Inflammatory macrophage treated with lipopolysaccharide for 4 hours (primary cell): ENCODE results near the gene EMX2.

Experiments used
- DNase-seq: peaks from one replicate; pipeline ENCODE4 v3.0.0-alpha.2; 2020

The EMX2 gene

GRCh38 chr10:117545141-117546019 is 2.8 kb downstream of the EMX2 start:
- DNase-seq = no peak

DNA sequence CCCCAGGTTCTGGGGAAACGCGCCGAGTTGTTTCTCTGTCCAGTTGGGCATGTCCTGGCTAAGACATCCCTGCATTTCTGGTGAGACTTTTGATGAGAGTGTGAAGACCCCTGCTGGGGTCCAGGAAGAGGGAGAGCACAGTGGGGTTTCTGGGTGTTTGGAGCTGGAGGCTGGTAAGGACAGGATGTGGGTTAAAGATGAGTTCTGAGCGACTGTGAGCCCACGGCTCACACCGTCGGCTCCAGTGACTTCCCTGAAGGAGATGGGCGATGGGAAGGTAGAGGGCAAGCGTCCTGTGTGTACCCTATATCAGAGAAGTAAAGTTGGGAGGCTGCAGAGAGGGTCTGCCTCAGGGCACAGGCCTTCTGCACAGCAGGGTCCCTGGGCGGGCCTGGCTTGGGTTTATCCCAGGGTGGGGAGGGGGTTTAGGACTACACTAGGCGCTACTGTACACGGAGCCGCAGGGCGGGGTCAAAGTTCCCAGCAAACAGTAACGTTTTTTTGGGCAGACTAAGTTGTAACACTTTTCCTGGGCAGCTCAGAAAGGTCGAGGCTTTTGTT is 3.6 kb downstream of the EMX2 start:
- no peak for DNase-seq

- no peak for DNase-seq
Observed at GRCh38 chr10:117546581-117547015, 4.1 kb downstream of the EMX2 start.

- no peak for DNase-seq
Observed at GRCh38 chr10:117547016-117547715, 4.6 kb downstream of the EMX2 start.

- DNase-seq = no peak
Observed at GRCh38 chr10:117547716-117548668, 5.4 kb downstream of the EMX2 start.

DNA sequence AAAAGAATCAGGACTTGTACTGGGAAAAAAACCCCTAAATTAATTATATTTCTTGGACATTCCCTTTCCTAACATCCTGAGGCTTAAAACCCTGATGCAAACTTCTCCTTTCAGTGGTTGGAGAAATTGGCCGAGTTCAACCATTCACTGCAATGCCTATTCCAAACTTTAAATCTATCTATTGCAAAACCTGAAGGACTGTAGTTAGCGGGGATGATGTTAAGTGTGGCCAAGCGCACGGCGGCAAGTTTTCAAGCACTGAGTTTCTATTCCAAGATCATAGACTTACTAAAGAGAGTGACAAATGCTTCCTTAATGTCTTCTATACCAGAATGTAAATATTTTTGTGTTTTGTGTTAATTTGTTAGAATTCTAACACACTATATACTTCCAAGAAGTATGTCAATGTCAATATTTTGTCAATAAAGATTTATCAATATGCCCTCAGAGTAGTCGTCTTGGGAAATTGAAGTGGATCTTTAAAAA is 6.6 kb downstream of the EMX2 start:
- DNase-seq = no peak

DNA sequence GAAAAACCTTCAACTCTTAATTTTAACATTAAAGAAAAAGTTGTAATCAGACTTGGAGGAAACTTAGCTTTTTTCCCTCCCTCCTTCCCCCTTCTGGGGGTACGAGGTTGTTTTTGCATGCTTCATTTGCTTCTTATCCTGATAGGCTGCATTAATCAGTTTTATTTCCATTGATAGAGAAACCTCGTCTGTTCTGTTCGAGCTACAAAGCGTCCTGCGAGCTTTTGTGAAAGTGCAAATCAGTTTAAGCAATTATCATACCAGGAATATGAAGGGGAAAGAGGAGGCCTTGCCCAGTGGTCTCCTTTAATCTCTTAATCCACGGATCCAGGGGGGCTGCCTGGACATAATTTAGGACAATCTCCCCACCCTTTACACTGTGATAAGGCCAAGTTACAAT is 7.5 kb downstream of the EMX2 start:
- no peak for DNase-seq

GRCh38 chr10:117550599-117551329 is 8.2 kb downstream of the EMX2 start:
- DNase-seq = no peak

DNA sequence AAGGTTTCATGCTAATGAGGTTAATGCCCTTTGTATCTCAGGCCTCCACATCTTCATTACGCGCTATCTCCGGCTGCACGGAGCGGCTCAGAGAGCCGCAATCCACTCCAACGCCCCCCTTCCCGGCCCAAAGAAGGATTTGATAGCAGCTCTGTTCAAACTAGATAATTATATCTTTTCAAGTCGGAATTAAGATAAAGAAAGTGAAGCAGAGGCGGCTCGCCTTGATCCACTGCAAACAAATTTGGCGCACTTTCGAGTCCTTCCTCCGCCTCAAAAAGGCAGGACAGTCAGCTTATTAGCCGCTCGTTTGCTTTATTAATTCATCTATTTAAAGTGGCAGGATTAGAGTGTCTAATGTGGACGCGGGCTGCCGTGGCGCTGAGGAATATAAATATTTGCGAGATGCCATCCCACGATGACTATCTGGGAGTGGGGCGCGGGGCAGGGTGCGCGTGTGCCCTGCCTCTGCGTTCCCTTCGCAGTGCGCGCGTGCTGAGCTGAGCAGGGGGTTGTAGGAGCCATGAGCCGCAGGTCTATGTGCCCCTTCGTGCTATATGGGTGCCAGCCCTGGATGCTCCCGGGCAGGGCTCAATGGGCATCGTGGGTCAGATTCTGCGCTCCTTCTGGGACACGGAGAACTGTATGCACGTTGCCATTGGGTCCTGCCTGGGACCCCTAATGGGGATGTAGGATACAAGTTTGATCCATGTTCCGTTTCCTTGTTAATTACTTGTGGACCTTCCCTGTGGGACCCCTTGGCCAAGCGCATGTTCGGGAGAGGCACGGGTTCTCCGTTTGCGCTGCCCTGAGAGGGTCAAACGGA is 9.0 kb downstream of the EMX2 start:
- DNase-seq = no peak

DNA sequence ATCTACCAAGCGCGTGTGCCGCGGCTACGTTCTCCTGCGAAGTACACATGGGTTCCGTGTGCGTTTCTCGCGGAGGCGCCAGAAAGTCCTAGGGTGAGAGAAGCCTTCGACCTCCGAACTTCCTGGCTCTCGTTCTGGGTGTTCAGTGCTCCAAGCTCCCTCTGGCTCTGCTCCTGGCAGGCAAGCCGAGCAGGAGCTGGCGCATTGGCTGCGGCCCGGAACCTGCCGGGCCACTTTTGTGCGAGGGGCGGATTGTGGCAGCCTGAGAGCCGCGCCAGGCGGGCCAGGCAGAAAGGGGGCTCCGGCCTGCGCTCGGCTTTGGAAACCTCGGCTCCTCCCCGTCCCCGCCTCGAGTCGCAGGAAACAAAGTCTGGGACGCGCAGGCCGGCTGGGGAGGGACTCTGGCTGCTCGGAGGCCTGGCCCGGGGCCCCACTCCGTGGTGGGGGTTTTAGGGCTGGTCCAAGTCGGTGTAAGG is 9.6 kb downstream of the EMX2 start:
- DNase-seq = no peak

GRCh38 chr10:117552701-117553141 is 10.2 kb downstream of the EMX2 start:
- DNase-seq = no peak

- DNase-seq = no peak
Observed at GRCh38 chr10:117553142-117553814, 10.7 kb downstream of the EMX2 start.

DNA sequence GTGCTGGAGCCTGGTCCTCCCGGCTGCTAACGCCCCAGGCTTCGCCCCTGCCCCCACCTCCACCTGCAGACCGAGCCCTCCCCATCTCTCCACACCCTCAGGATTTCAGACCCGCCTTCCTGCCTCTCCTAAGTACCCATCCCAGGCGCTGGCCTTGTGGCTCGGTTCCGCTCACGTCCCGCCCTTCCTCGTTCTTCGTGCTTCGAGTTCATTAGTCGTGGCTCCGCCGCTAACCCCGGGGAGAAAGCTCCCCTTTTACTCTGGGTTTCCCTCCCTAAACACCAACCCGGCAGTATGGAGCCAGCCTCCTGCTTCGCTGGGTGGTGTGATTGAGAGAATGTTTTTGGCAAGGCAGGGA is 11.2 kb downstream of the EMX2 start:
- no peak for DNase-seq

- no peak for DNase-seq
Observed at GRCh38 chr10:117554241-117554814, 11.8 kb downstream of the EMX2 start.

GRCh38 chr10:117555017-117555416 is 12.5 kb downstream of the EMX2 start:
- no peak for DNase-seq

- no peak for DNase-seq
Observed at GRCh38 chr10:117555863-117556262, 13.3 kb downstream of the EMX2 start.

DNA sequence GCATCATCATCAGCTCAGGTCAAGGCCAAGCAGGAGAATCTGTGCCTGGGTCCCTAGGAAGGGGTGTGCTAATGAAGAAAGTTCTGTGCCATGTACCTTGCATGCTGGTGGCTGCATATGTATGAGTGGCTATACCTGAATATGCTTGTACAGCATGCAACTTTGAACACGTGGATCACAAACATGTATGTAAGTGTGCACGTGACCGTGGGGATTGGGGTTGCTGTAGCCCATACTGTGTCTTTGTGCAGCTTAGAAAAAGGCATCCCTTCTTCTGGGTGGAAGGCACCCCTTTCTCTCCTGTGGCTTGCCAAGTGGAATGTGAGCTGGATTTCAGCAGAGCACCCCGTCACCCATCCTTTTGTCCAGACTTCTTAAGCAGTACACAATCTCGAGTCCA is 13.8 kb downstream of the EMX2 start:
- no peak for DNase-seq

GRCh38 chr10:117559712-117560111 is 17.2 kb downstream of the EMX2 start:
- DNase-seq = no peak

DNA sequence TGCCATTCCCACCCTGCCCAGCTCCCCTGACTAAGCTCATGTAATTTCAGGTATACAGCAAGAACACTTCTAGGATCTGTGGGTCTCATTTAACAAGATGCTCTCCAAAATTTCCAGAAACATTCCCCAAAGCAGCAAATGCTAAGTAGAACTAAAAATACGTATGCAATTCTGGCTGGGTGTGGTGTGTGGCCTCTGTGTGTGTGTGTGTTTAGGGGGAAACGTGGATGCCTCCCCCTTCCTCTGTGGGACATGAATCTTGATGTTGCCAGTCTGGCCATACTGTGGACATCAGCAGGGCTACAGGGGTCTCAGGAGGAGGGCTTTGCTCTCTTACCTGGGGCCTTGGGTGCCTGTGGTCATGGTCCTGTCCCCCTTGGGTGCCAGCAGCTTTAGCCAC is 18.4 kb downstream of the EMX2 start:
- no peak for DNase-seq

- no peak for DNase-seq
Observed at GRCh38 chr10:117562220-117562619, 19.7 kb downstream of the EMX2 start.
